Suppressor macrophage (primary cell): ENCODE measurements around the gene PTH1R.

Source experiments
- DNase-seq, 4 experiments: peaks; one replicate each; pipeline ENCODE4 v3.0.0-alpha.2; 2020 to 2022
- total RNA-seq, 17 experiments: gene quantifications; one replicate each; lab custom pipeline; 2026; ENCODE audit warnings: mixed read lengths in 6 of 17, inconsistent platforms in 3 of 17; lab: John Stamatoyannopoulos, UW

Gene PTH1R
- 0 to 1.1 (median 0) reads per million in 17 experiments for total RNA-seq

DNA sequence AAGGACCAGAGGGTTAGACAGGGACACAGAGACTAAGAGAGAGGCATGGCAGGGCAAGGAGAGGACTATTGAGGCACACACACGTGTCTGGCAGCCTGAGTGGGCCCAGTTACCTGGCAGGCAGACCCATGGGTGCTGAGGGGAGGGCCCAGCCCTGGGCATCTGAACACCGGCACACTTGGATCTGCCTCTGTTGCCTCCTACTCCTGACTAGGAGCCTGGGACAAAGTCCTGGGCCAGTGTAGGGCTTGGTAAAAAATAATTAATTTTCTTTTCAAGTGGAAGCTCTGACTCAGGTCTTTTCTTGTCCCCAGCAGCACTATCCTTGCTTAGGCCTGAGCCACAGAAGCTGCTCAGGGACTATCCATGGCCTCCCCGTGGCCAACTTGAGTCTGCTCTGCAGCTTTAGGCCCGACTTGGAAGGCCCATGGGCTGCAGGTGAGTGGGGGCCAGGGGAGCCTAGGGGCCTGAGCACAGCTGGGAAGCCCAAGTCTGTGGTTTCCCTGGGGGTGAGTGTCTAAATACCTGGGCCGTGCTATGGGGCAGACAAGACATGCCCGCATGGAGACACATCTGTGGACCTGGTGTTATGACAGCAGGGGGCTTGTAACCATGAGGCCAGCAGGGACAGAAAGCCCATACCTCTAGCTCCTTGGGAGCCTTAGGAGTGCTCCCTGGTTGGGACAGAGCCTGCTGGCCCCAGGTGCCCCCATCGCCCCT is at the start of gene PTH1R:
TSS of gene PTH1R (plus strand) at position 316 of the 720 bp plus-strand sequence. CDS start 5,839 bp downstream, outside the sequence.
- DNase-seq = no peak

GRCh38 chr3:46829699-46830208 is 47.8 kb upstream of the PTH1R start:
- DNase-seq = no peak

GRCh38 chr3:46830801-46831200 is 46.7 kb upstream of the PTH1R start:
- no peak for DNase-seq

DNA sequence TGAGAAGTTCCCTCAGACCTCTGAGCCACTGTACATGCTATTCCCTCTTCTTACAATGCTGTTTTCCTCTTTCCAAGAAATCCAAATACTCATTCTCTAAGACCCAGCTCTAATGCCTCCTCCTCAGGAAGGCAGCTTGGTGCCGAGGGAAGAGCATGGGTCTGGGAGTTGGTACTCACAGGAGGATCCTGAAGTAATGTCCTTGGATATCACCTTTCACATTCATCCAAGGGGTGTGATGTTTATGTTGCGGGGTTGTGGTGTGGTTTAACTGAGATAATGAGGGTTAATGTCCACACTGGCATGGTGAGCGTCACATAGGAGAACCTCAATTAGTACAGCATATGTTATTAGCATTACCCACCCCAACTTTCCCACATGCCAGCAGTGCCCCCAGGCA is 46.2 kb upstream of the PTH1R start:
- DNase-seq = no peak

- no peak for DNase-seq
Observed at GRCh38 chr3:46831841-46832240, 45.7 kb upstream of the PTH1R start.

GRCh38 chr3:46833346-46834300 is 43.9 kb upstream of the PTH1R start:
- DNase-seq = no peak

GRCh38 chr3:46835054-46835453 is 42.5 kb upstream of the PTH1R start:
- no peak for DNase-seq

- DNase-seq = no peak
Observed at GRCh38 chr3:46835491-46835890, 42.0 kb upstream of the PTH1R start.

- DNase-seq = no peak
Observed at GRCh38 chr3:46838301-46838700, 39.2 kb upstream of the PTH1R start.

- DNase-seq = no peak
Observed at GRCh38 chr3:46840491-46840890, 37.0 kb upstream of the PTH1R start.

- no peak for DNase-seq
Observed at GRCh38 chr3:46843508-46843907, 34.0 kb upstream of the PTH1R start.

DNA sequence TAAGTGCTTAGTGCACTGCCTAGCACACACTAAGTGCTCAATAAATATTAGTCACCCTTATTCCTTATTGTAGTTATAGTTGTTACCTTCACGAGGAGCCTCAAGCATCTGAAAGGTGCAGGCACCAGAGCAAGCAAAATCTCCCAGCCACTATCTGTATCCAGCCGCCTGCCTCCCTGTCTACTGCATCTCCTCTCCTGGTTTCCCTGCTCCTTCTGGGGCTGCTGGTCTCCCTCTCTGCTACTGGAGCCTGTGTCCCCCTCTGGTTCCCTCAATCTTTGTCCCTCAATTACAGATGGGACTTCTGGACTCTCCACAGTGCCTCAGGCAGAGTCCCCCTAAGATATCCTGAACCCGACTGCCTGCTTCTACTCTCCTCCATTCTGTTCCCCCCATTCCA is 33.1 kb upstream of the PTH1R start:
- DNase-seq = no peak

DNA sequence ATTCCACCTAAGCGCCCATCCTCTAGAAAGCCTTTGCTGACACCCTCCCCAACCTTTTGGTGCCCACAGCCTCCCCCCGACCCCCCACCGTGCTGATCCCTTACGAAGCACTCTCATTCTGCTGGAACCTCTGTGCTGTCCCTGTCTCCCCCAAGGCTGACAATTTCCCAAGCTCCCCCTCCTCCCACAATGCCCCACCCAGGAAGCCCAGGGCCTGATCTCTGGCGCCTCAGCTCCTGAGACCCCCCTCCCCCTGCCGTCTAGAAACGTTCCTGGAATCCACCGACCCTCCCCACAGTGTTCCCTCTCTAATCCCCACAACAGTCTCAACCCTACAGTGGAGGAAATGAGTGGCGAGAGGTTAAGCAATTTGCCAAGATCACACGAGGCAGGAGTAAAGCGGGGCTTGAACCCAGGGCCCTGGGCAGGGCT is 32.6 kb upstream of the PTH1R start:
- no peak for DNase-seq

DNA sequence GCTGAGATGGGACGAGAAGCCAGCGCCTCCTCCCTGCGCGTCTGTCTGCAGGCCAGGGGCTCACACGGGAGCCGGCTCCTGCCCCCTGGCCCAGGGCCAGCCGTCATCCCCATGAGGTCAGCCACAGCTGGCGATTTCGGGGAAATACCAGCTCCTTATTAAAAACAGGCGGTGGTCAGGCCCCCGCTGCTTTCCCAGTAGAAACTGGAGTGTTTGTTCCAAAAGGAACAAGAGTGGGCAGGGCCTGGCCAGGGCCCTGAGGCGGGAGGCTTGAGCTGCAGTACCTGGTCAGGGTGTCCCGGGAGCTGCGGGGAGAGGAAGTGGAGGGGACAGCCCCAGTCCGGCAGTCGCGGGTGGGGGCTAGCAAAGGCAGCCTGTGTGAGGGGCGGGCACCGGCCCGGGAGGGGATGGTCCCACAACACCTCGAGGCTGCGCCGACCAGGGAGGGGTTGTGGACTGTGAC is 32.1 kb upstream of the PTH1R start:
- DNase-seq = peak; percentile 23 to 56 (median 29)

GRCh38 chr3:46845860-46846623 is 31.5 kb upstream of the PTH1R start:
- peak; percentile 65 to 85 (median 72) for DNase-seq

- DNase-seq = no peak
Observed at GRCh38 chr3:46846624-46847542, 30.6 kb upstream of the PTH1R start.

- no peak for DNase-seq
Observed at GRCh38 chr3:46847744-46848143, 29.8 kb upstream of the PTH1R start.

DNA sequence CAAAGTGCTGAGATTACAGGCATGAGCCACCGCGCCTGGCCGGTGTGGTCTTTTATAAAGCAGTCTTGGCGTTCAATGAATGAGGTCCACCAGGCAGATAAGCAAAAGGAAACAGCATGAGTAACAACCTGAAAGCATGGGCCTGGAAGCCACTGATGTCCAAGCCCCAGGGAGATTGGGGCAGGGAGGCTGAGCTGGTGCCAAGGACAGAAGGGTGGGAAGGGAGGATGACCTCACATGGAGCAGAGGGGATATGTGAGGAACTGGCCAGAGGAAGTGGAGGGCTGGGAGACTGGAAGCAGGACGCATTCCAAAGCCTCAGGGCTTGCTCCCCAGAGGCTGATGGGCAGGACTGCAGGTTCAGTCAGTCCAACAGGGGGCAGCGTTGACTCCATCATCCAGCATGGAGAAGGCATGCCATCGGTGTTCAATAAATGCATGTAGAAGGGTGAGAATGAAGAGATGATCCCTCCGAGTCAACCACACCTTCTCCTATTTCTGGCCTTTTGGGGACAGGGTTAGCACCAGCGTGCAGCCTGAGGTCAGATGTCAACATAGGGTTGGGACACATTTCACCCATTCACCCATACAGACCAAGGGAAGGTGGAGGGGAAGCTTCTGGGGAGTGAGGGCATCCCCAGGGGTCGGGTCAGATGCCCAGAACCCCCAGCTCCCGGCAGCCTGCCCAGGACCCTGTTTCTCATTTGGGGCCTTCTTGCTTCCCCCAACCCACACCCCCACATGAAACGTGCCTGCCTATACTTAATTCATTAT is 29.1 kb upstream of the PTH1R start:
- DNase-seq = peak; percentile 33 to 49 (median 36)

- no peak for DNase-seq
Observed at GRCh38 chr3:46849045-46849631, 28.4 kb upstream of the PTH1R start.
